Mesenchymal stem cell (in vitro differentiated cells and primary cell): ENCODE measurements around the gene GOLGA5.
"Not testable (repeated sequence)": the region's sequence is repeated elsewhere in the genome, so short reads cannot be mapped to it uniquely, and the experiment has no call there.

Source experiments
- DNase-seq: peaks from one replicate; pipeline ENCODE4 v3.0.0-alpha.2; 2013
- H2AFZ ChIP-seq: one replicate; pipeline ENCODE4 v1.6.1; 2013; ENCODE audit warnings: low read depth, mild to moderate bottlenecking, control low read depth, inconsistent platforms, low read length, moderate library complexity
- H2AK5ac ChIP-seq: 2 replicates; pipeline ENCODE4 v1.6.1; 2013; ENCODE audit warnings: low read length, moderate library complexity, mild to moderate bottlenecking, inconsistent platforms; ENCODE audit not compliant: severe bottlenecking
- H2BK120ac ChIP-seq: one replicate; pipeline ENCODE4 v1.6.1; 2013; ENCODE audit warnings: low read depth, mild to moderate bottlenecking, inconsistent platforms, low read length, moderate library complexity
- H2BK12ac ChIP-seq, 2 experiments: one replicate each; pipeline ENCODE4 v1.6.1; 2013; ENCODE audit warnings: inconsistent platforms in 2 of 2, low read length in 2 of 2, mild to moderate bottlenecking in 2 of 2, moderate library complexity in 2 of 2, control low read depth in 1 of 2
- H2BK15ac ChIP-seq: one replicate; pipeline ENCODE4 v1.6.1; 2013; ENCODE audit warnings: mild to moderate bottlenecking, low read depth, inconsistent platforms; ENCODE audit not compliant: poor library complexity, severe bottlenecking
- H2BK5ac ChIP-seq: 2 replicates; pipeline ENCODE4 v1.6.1; 2013; ENCODE audit warnings: low read depth, mild to moderate bottlenecking, low read length, control low read depth, inconsistent platforms; ENCODE audit not compliant: poor library complexity, severe bottlenecking
- H3K14ac ChIP-seq, 2 experiments: one replicate each; pipeline ENCODE4 v1.6.1; 2013; ENCODE audit warnings: inconsistent platforms in 2 of 2, low read length in 2 of 2, control low read depth in 1 of 2, mild to moderate bottlenecking in 1 of 2, moderate library complexity in 1 of 2
- H3K18ac ChIP-seq, 2 experiments: one replicate each; pipeline ENCODE4 v1.6.1; 2013; ENCODE audit warnings: inconsistent platforms in 2 of 2, low read length in 2 of 2, control low read depth in 1 of 2, low read depth in 1 of 2, mild to moderate bottlenecking in 1 of 2
- H3K23ac ChIP-seq, 2 experiments: one replicate each; pipeline ENCODE4 v1.6.1; 2013; ENCODE audit warnings: inconsistent platforms in 2 of 2, low read length in 2 of 2, mild to moderate bottlenecking in 2 of 2, moderate library complexity in 2 of 2, control low read depth in 1 of 2
- H3K27ac ChIP-seq: 2 replicates; pipeline ENCODE4 v1.5.1; 2013; ENCODE audit warnings: mild to moderate bottlenecking, moderate library complexity, low read length, control low read depth, inconsistent platforms; ENCODE audit not compliant: poor library complexity, severe bottlenecking
- H3K27me3 ChIP-seq, 2 experiments: 2 replicates each; pipeline versions ENCODE4 v1.6.1 to v1.7.0; 2013; ENCODE audit warnings: low read length in 2 of 2, mild to moderate bottlenecking in 2 of 2, moderate library complexity in 2 of 2, control low read depth in 1 of 2, inconsistent platforms in 1 of 2; ENCODE audit not compliant: control insufficient read depth in 1 of 2, insufficient read depth in 1 of 2
- H3K36me3 ChIP-seq, 2 experiments: 2 replicates each; pipeline versions ENCODE4 v1.6.1 to v1.7.0; 2013; ENCODE audit warnings: low read length in 2 of 2, control low read depth in 1 of 2, inconsistent platforms in 1 of 2, low read depth in 1 of 2, mild to moderate bottlenecking in 1 of 2; ENCODE audit not compliant: insufficient read depth in 2 of 2, control insufficient read depth in 1 of 2
- H3K4ac ChIP-seq, 2 experiments: one replicate each; pipeline ENCODE4 v1.6.1; 2013; ENCODE audit warnings: inconsistent platforms in 2 of 2, low read length in 2 of 2, mild to moderate bottlenecking in 2 of 2, moderate library complexity in 2 of 2, control low read depth in 1 of 2, low read depth in 1 of 2
- H3K4me1 ChIP-seq: 2 replicates; pipeline ENCODE4 v1.6.1; 2013; ENCODE audit warnings: low read depth, low read length, control low read depth; ENCODE audit not compliant: control insufficient read depth, insufficient read depth
- H3K4me2 ChIP-seq: 2 replicates; pipeline ENCODE4 v1.6.1; 2013; ENCODE audit warnings: low read length, mild to moderate bottlenecking, inconsistent platforms; ENCODE audit not compliant: poor library complexity, severe bottlenecking
- H3K4me3 ChIP-seq, 2 experiments: 2 replicates each; pipeline versions ENCODE4 v1.5.1 to v1.7.0; 2013; ENCODE audit warnings: low read length in 2 of 2, mild to moderate bottlenecking in 2 of 2, control low read depth in 1 of 2, low read depth in 1 of 2; ENCODE audit not compliant: insufficient read depth in 1 of 2
- H3K79me1 ChIP-seq: replicated peaks from 2 replicates; pipeline ENCODE4 v1.6.1; 2013; ENCODE audit warnings: mild to moderate bottlenecking, control low read depth, low read length, inconsistent platforms; ENCODE audit not compliant: poor library complexity, severe bottlenecking
- H3K9ac ChIP-seq: 2 replicates; pipeline ENCODE4 v1.7.0; 2013; ENCODE audit warnings: mild to moderate bottlenecking, low read length, moderate library complexity
- H3K9me3 ChIP-seq: 2 replicates; pipeline ENCODE4 v1.7.0; 2013; ENCODE audit warnings: mild to moderate bottlenecking, low read length; ENCODE audit not compliant: control insufficient read depth
- H4K8ac ChIP-seq: one replicate; pipeline ENCODE4 v1.6.1; 2013; ENCODE audit warnings: inconsistent platforms, mild to moderate bottlenecking, low read length, moderate library complexity
- H4K91ac ChIP-seq: one replicate; pipeline ENCODE4 v1.6.1; 2013; ENCODE audit warnings: mild to moderate bottlenecking, low read length, inconsistent platforms
- WGBS: methylation state at CpG from one replicate; pipeline ENCODE4 v1.1.7; 2013; ENCODE audit warnings: mixed read lengths; 5-methylcytosine and 5-hydroxymethylcytosine counted together

GOLGA5 gene

GRCh38 chr14:92820536-92820840 is 26.4 kb downstream of the GOLGA5 start:
- H3K14ac ChIP-seq, H4K91ac ChIP-seq, H3K18ac ChIP-seq, H2BK12ac ChIP-seq, H2BK15ac ChIP-seq, H3K27ac ChIP-seq, H3K9ac ChIP-seq, H3K23ac ChIP-seq, H3K27me3 ChIP-seq, H2BK120ac ChIP-seq, H3K4me2 ChIP-seq, H3K4me3 ChIP-seq, H3K9me3 ChIP-seq, DNase-seq, H3K4ac ChIP-seq, H4K8ac ChIP-seq, H2BK5ac ChIP-seq, H2AFZ ChIP-seq, H2AK5ac ChIP-seq, H3K4me1 ChIP-seq: not testable (repeated sequence)
- WGBS: 93% methylated on average over 3 of the region's 7 CpGs
- H3K79me1 ChIP-seq: peaks cover 14% of the 10 kb centered on the region
- peaks cover 29 to 94% of the 10 kb centered on the region in 2 experiments for H3K36me3 ChIP-seq

DNA sequence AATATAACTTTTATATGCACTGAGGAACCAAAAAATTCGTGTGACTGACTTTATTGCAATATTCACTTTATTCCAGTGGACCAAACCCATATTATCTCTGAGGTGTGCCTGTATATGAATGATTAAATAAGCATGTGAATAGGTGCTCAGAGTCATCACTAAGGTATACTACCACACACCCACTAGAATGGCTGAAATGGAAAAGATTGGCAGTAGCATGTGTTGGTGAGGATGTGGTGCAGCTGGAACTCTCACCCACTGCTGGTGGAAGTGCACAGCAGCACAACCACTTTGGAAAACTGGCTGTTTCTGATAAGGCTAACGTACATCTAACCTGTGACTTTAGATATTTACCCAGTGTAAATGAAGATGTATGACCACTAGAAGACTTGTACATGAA is 36.8 kb downstream of the GOLGA5 start:
- Histone ChIP-seq H2BK15ac (no peak overlapping the region), H4K91ac (no peak overlapping the region), H3K4me1 (no peaks in the 10 kb centered on the region), H3K36me3 (peaks cover 24 to 94% of the 10 kb centered on the region in 2 experiments), H4K8ac (no peak overlapping the region), H2BK12ac (no peak overlapping the region), H3K4me3 (no peak overlapping the region), H2BK120ac (no peak overlapping the region), H3K4me2 (no peak overlapping the region), H2AFZ (no peak overlapping the region), H3K79me1 (peaks cover 11% of the 10 kb centered on the region), H2BK5ac (no peak overlapping the region), H3K23ac (no peak overlapping the region), H3K18ac (no peak overlapping the region), H3K27ac (no peak overlapping the region), H2AK5ac (no peak overlapping the region), H3K9ac (no peak overlapping the region), H3K9me3 (no peaks in the 10 kb centered on the region), H3K27me3 (no peaks in the 10 kb centered on the region), H3K4ac (no peak overlapping the region), H3K14ac (no peak overlapping the region)
- WGBS: 100% methylated on average over 1 of the region's 2 CpGs
- no peak for DNase-seq

- H3K4ac ChIP-seq: no peak overlapping the region
- no peak overlapping the region for H2AFZ ChIP-seq
- no peak overlapping the region for H4K91ac ChIP-seq
- H3K4me2 ChIP-seq: no peak overlapping the region
- no peak overlapping the region for H3K14ac ChIP-seq
- no peak overlapping the region for H4K8ac ChIP-seq
- H3K27me3 ChIP-seq: no peaks in the 10 kb centered on the region
- H3K9me3 ChIP-seq: no peaks in the 10 kb centered on the region
- no peak overlapping the region for H3K23ac ChIP-seq
- H2BK15ac ChIP-seq: no peak overlapping the region
- H2BK5ac ChIP-seq: no peak overlapping the region
- H3K36me3 ChIP-seq: peaks cover 28 to 93% of the 10 kb centered on the region in 2 experiments
- H3K18ac ChIP-seq: no peak overlapping the region
- H3K9ac ChIP-seq: no peak overlapping the region
- no peak overlapping the region for H3K27ac ChIP-seq
- no peak overlapping the region for H2AK5ac ChIP-seq
- no peak overlapping the region for H2BK120ac ChIP-seq
- 32% methylated on average over 6 of the region's 7 CpGs for WGBS
- H3K79me1 ChIP-seq: peaks cover 11% of the 10 kb centered on the region
- DNase-seq: no peak
- H3K4me3 ChIP-seq: no peak overlapping the region
- no peak overlapping the region for H2BK12ac ChIP-seq
- H3K4me1 ChIP-seq: no peaks in the 10 kb centered on the region
Measured at GRCh38 chr14:92832137-92832700, 38.1 kb downstream of the GOLGA5 start.

- Histone ChIP-seq H2BK120ac (no peak overlapping the region), H4K91ac (no peak overlapping the region), H3K4me3 (no peak overlapping the region), H3K79me1 (no peaks in the 10 kb centered on the region), H3K14ac (no peak overlapping the region), H2AK5ac (no peak overlapping the region), H3K9ac (no peak overlapping the region), H3K23ac (no peak overlapping the region), H4K8ac (no peak overlapping the region), H2BK15ac (no peak overlapping the region), H3K4me2 (no peak overlapping the region), H3K9me3 (no peaks in the 10 kb centered on the region), H2AFZ (no peak overlapping the region), H2BK5ac (no peak overlapping the region), H3K4me1 (no peaks in the 10 kb centered on the region), H3K4ac (no peak overlapping the region), H3K27ac (no peak overlapping the region), H3K27me3 (no peaks in the 10 kb centered on the region), H2BK12ac (no peak overlapping the region), H3K36me3 (peaks cover 27 to 64% of the 10 kb centered on the region in 2 experiments), H3K18ac (no peak overlapping the region)
- WGBS: 100% methylated on average over 2 of the region's 4 CpGs
- no peak for DNase-seq
Measured at GRCh38 chr14:92841930-92842329, 47.8 kb downstream of the GOLGA5 start.
